ENCODE measurements around the gene STAB2. TPM values are rescaled to one million over a fixed set of nuclear protein-coding genes. Genes with fewer than 3 reads are reported as not detected.

Gene STAB2
- total and polyA plus RNA-seq, 9 donors = 0.05 to 9.3 (median 0.86) TPM

- Histone ChIP-seq H3K4me3 (no peak overlapping the region), H3K27ac (no peak overlapping the region), H3K36me3 (no peaks in the 10 kb centered on the region), H3K27me3 (no peaks in the 10 kb centered on the region), H3K4me1 (ENCODE audit: insufficient read depth) (peaks cover 11% of the 10 kb centered on the region), H3K9me3 (no peaks in the 10 kb centered on the region)
- TF ChIP-seq CTCF (IDR thresholded peaks at IDR 0.05) = no peak
- no peak for TF ChIP-seq EP300 (IDR thresholded peaks at IDR 0.05)
- TF ChIP-seq POLR2A (IDR thresholded peaks at IDR 0.05) = no peak
- DNase-seq = no peak
- 88 to 95% (median 92%) methylated on average over 4 of the region's 4 CpGs for WGBS, 3 donors
- intact Hi-C loops (cut with DNase I) = no loop called here
Measured at GRCh38 chr12:103799504-103799856, 212.4 kb downstream of the STAB2 start.

GRCh38 chr12:103799857-103800771 lies 213.0 kb downstream of the STAB2 start:
- TF ChIP-seq EP300 (IDR thresholded peaks at IDR 0.05) = no peak

GRCh38 chr12:103801709-103802585 lies 214.9 kb downstream of the STAB2 start:
- H3K27me3 ChIP-seq = no peaks in the 10 kb centered on the region
- intact Hi-C loops (cut with DNase I) = no loop called here
- no peak for TF ChIP-seq POLR2A (IDR thresholded peaks at IDR 0.05)
- TF ChIP-seq EP300 (IDR thresholded peaks at IDR 0.05) = no peak
- no peak for DNase-seq
- H3K27ac ChIP-seq = no peak overlapping the region
- no peak overlapping the region for H3K4me3 ChIP-seq
- no peaks in the 10 kb centered on the region for H3K36me3 ChIP-seq
- peaks cover 13% of the 10 kb centered on the region for H3K4me1 ChIP-seq (ENCODE audit: insufficient read depth)
- WGBS, 3 donors = 89 to 94% (median 93%) methylated on average over 11 of the region's 11 CpGs
- no peaks in the 10 kb centered on the region for H3K9me3 ChIP-seq

More at GRCh38 chr12:103799857-103800771, 213.0 kb downstream of the STAB2 start:
- no peaks in the 10 kb centered on the region for H3K9me3 ChIP-seq
- DNase-seq = peak; percentile 49 to 77 (median 70)
- H3K27ac ChIP-seq = peak overlapping the region in 1 of 2 donors; percentile 34
- intact Hi-C loops (cut with DNase I) = no loop called here
- H3K27me3 ChIP-seq = no peaks in the 10 kb centered on the region
- no peaks in the 10 kb centered on the region for H3K36me3 ChIP-seq
- H3K4me1 ChIP-seq (ENCODE audit: insufficient read depth) = peaks cover 13% of the 10 kb centered on the region
- 13 to 18% (median 15%) methylated on average over 16 of the region's 16 CpGs for WGBS, 3 donors
- H3K4me3 ChIP-seq = peak overlapping the region; percentile 8

GRCh38 chr12:103802586-103802886 lies 215.5 kb downstream of the STAB2 start:
- Histone ChIP-seq H3K27me3 (no peaks in the 10 kb centered on the region), H3K4me1 (ENCODE audit: insufficient read depth) (peaks cover 13% of the 10 kb centered on the region), H3K4me3 (no peak overlapping the region), H3K36me3 (no peaks in the 10 kb centered on the region), H3K27ac (no peak overlapping the region), H3K9me3 (no peaks in the 10 kb centered on the region)
- intact Hi-C loops (cut with DNase I) = no loop called here
- 97 to 100% (median 100%) methylated on average over 1 of the region's 1 CpG for WGBS, 3 donors
- DNase-seq = no peak
- TF ChIP-seq CTCF (IDR thresholded peaks at IDR 0.05) (no peak), POLR2A (IDR thresholded peaks at IDR 0.05) (no peak), EP300 (IDR thresholded peaks at IDR 0.05) (no peak)

GRCh38 chr12:103803847-103804246 lies 216.8 kb downstream of the STAB2 start:
- no peaks in the 10 kb centered on the region for H3K9me3 ChIP-seq
- no peaks in the 10 kb centered on the region for H3K27me3 ChIP-seq
- H3K4me3 ChIP-seq = no peak overlapping the region
- intact Hi-C loops (cut with DNase I) = no loop called here
- DNase-seq = no peak
- H3K4me1 ChIP-seq (ENCODE audit: insufficient read depth) = peaks cover 13% of the 10 kb centered on the region
- no peak overlapping the region for H3K27ac ChIP-seq
- TF ChIP-seq POLR2A (IDR thresholded peaks at IDR 0.05) (no peak), CTCF (IDR thresholded peaks at IDR 0.05) (no peak)
- H3K36me3 ChIP-seq = no peaks in the 10 kb centered on the region
- 95 to 100% (median 100%) methylated on average over 1 of the region's 1 CpG for WGBS, 3 donors

Measured in ovary (tissue), 9 donors.